ENCODE measurements around the gene OR3A2. TPM values are rescaled to one million over a fixed set of nuclear protein-coding genes. Genes with fewer than 3 reads are reported as not detected.
"Not testable (repeated sequence)": the region's sequence is repeated elsewhere in the genome, so short reads cannot be mapped to it uniquely, and the experiment has no call there.

Gene OR3A2
- polyA plus RNA-seq, 4 donors = 0.16 TPM; not detected in 3

GRCh38 chr17:3271072-3271848 lies 114.8 kb downstream of the OR3A2 start:
- no peak for FAIRE-seq
- 84 to 88% (median 84%) methylated on average over 5 of the region's 5 CpGs for WGBS, 3 donors
- no peaks in the 10 kb centered on the region for H3K36me3 ChIP-seq (ENCODE audit: control insufficient read depth in 3 of 3, insufficient read depth in 2 of 3, low read depth in 1 of 3, low read length in 3 of 3)

GRCh38 chr17:3260600-3260999 lies 125.5 kb downstream of the OR3A2 start:
- H3K27ac ChIP-seq (ENCODE audit: low read depth in 1 of 3, low read length in 2 of 3) = no peak overlapping the region
- FAIRE-seq (no peak), DNase-seq (no peak)
- H3K4me1 ChIP-seq (ENCODE audit: control insufficient read depth in 3 of 3, insufficient read depth in 2 of 3, low read depth in 1 of 3, low read length in 2 of 3) = no peaks in the 10 kb centered on the region
- H3K9me3 ChIP-seq (ENCODE audit: control insufficient read depth in 2 of 2, insufficient read depth in 1 of 2, low read depth in 1 of 2, low read length in 1 of 2) = no peaks in the 10 kb centered on the region
- no peak overlapping the region for H3K4me3 ChIP-seq (ENCODE audit: low read depth in 1 of 3, low read length in 3 of 3)
- no peaks in the 10 kb centered on the region for H3K27me3 ChIP-seq (ENCODE audit: control insufficient read depth in 3 of 3, insufficient read depth in 3 of 3, low read length in 3 of 3)
- H3K36me3 ChIP-seq (ENCODE audit: control insufficient read depth in 3 of 3, insufficient read depth in 2 of 3, low read depth in 1 of 3, low read length in 3 of 3) = no peaks in the 10 kb centered on the region
- 73 to 84% (median 81%) methylated on average over 12 to 13 of the region's 13 CpGs for WGBS, 3 donors

More at GRCh38 chr17:3271072-3271848, 114.8 kb downstream of the OR3A2 start:
- H3K27ac ChIP-seq (ENCODE audit: low read depth in 1 of 3, low read length in 2 of 3) = no peak overlapping the region
- peaks cover 0 to 9% of the 10 kb centered on the region in 2 donors for H3K9me3 ChIP-seq (ENCODE audit: control insufficient read depth in 2 of 2, insufficient read depth in 1 of 2, low read depth in 1 of 2, low read length in 1 of 2)
- no peaks in the 10 kb centered on the region for H3K4me1 ChIP-seq (ENCODE audit: control insufficient read depth in 3 of 3, insufficient read depth in 2 of 3, low read depth in 1 of 3, low read length in 2 of 3)
- no peaks in the 10 kb centered on the region for H3K27me3 ChIP-seq (ENCODE audit: control insufficient read depth in 3 of 3, insufficient read depth in 3 of 3, low read length in 3 of 3)
- no peak for DNase-seq
- no peak overlapping the region for H3K4me3 ChIP-seq (ENCODE audit: low read depth in 1 of 3, low read length in 3 of 3)

- no peak overlapping the region for H3K27ac ChIP-seq (ENCODE audit: low read depth in 1 of 3, low read length in 2 of 3)
- no peak overlapping the region for H3K4me3 ChIP-seq (ENCODE audit: low read depth in 1 of 3, low read length in 3 of 3)
- H3K9me3 ChIP-seq (ENCODE audit: control insufficient read depth in 2 of 2, insufficient read depth in 1 of 2, low read depth in 1 of 2, low read length in 1 of 2) = no peaks in the 10 kb centered on the region
- no peaks in the 10 kb centered on the region for H3K27me3 ChIP-seq (ENCODE audit: control insufficient read depth in 3 of 3, insufficient read depth in 3 of 3, low read length in 3 of 3)
- no peaks in the 10 kb centered on the region for H3K36me3 ChIP-seq (ENCODE audit: control insufficient read depth in 3 of 3, insufficient read depth in 2 of 3, low read depth in 1 of 3, low read length in 3 of 3)
- DNase-seq (no peak), FAIRE-seq (no peak)
- 75 to 85% (median 80%) methylated on average over 1 of the region's 1 CpG for WGBS, 3 donors
- no peaks in the 10 kb centered on the region for H3K4me1 ChIP-seq (ENCODE audit: control insufficient read depth in 3 of 3, insufficient read depth in 2 of 3, low read depth in 1 of 3, low read length in 2 of 3)
These were observed 125.9 kb downstream of the OR3A2 start for GRCh38 chr17:3260163-3260562.

- DNase-seq (no peak), FAIRE-seq (no peak)
- 87 to 97% (median 93%) methylated on average over 8 of the region's 8 CpGs for WGBS, 3 donors
These were observed 129.5 kb downstream of the OR3A2 start for GRCh38 chr17:3256575-3256974.

GRCh38 chr17:3249013-3249412 lies 137.1 kb downstream of the OR3A2 start:
- not testable (repeated sequence) for H3K27ac ChIP-seq (ENCODE audit: low read depth in 1 of 3, low read length in 2 of 3); H3K36me3 ChIP-seq (ENCODE audit: control insufficient read depth in 3 of 3, insufficient read depth in 2 of 3, low read depth in 1 of 3, low read length in 3 of 3); DNase-seq; FAIRE-seq; H3K4me1 ChIP-seq (ENCODE audit: control insufficient read depth in 3 of 3, insufficient read depth in 2 of 3, low read depth in 1 of 3, low read length in 2 of 3); H3K4me3 ChIP-seq (ENCODE audit: low read depth in 1 of 3, low read length in 3 of 3); H3K9me3 ChIP-seq (ENCODE audit: control insufficient read depth in 2 of 2, insufficient read depth in 1 of 2, low read depth in 1 of 2, low read length in 1 of 2); H3K27me3 ChIP-seq (ENCODE audit: control insufficient read depth in 3 of 3, insufficient read depth in 3 of 3, low read length in 3 of 3)
- WGBS, 3 donors = 83 to 100% (median 100%) methylated on average over 1 of the region's 2 CpGs

More at GRCh38 chr17:3256575-3256974, 129.5 kb downstream of the OR3A2 start:
- Histone ChIP-seq H3K27me3 (ENCODE audit: control insufficient read depth in 3 of 3, insufficient read depth in 3 of 3, low read length in 3 of 3) (no peaks in the 10 kb centered on the region), H3K4me3 (ENCODE audit: low read depth in 1 of 3, low read length in 3 of 3) (no peak overlapping the region), H3K36me3 (ENCODE audit: control insufficient read depth in 3 of 3, insufficient read depth in 2 of 3, low read depth in 1 of 3, low read length in 3 of 3) (no peaks in the 10 kb centered on the region), H3K9me3 (ENCODE audit: control insufficient read depth in 2 of 2, insufficient read depth in 1 of 2, low read depth in 1 of 2, low read length in 1 of 2) (no peaks in the 10 kb centered on the region), H3K4me1 (ENCODE audit: control insufficient read depth in 3 of 3, insufficient read depth in 2 of 3, low read depth in 1 of 3, low read length in 2 of 3) (no peaks in the 10 kb centered on the region), H3K27ac (ENCODE audit: low read depth in 1 of 3, low read length in 2 of 3) (no peak overlapping the region)

GRCh38 chr17:3244841-3245240 lies 141.3 kb downstream of the OR3A2 start:
- DNase-seq; H3K4me1 ChIP-seq (ENCODE audit: control insufficient read depth in 3 of 3, insufficient read depth in 2 of 3, low read depth in 1 of 3, low read length in 2 of 3); H3K9me3 ChIP-seq (ENCODE audit: control insufficient read depth in 2 of 2, insufficient read depth in 1 of 2, low read depth in 1 of 2, low read length in 1 of 2); H3K36me3 ChIP-seq (ENCODE audit: control insufficient read depth in 3 of 3, insufficient read depth in 2 of 3, low read depth in 1 of 3, low read length in 3 of 3); H3K27me3 ChIP-seq (ENCODE audit: control insufficient read depth in 3 of 3, insufficient read depth in 3 of 3, low read length in 3 of 3); H3K4me3 ChIP-seq (ENCODE audit: low read depth in 1 of 3, low read length in 3 of 3); H3K27ac ChIP-seq (ENCODE audit: low read depth in 1 of 3, low read length in 2 of 3): not testable (repeated sequence)
- WGBS, 3 donors = 25 to 34% (median 27%) methylated on average over 1 of the region's 1 CpG
- peak; percentile 95 for FAIRE-seq

GRCh38 chr17:3241044-3241443 lies 145.1 kb downstream of the OR3A2 start:
- WGBS, 3 donors = no CpG with 5 or more reads among the region's 1 CpG
- not testable (repeated sequence) for FAIRE-seq; H3K9me3 ChIP-seq (ENCODE audit: control insufficient read depth in 2 of 2, insufficient read depth in 1 of 2, low read depth in 1 of 2, low read length in 1 of 2); H3K27ac ChIP-seq (ENCODE audit: low read depth in 1 of 3, low read length in 2 of 3); DNase-seq; H3K4me3 ChIP-seq (ENCODE audit: low read depth in 1 of 3, low read length in 3 of 3); H3K27me3 ChIP-seq (ENCODE audit: control insufficient read depth in 3 of 3, insufficient read depth in 3 of 3, low read length in 3 of 3); H3K4me1 ChIP-seq (ENCODE audit: control insufficient read depth in 3 of 3, insufficient read depth in 2 of 3, low read depth in 1 of 3, low read length in 2 of 3); H3K36me3 ChIP-seq (ENCODE audit: control insufficient read depth in 3 of 3, insufficient read depth in 2 of 3, low read depth in 1 of 3, low read length in 3 of 3)

- not testable (repeated sequence) for H3K27me3 ChIP-seq (ENCODE audit: control insufficient read depth in 3 of 3, insufficient read depth in 3 of 3, low read length in 3 of 3); H3K4me3 ChIP-seq (ENCODE audit: low read depth in 1 of 3, low read length in 3 of 3); H3K36me3 ChIP-seq (ENCODE audit: control insufficient read depth in 3 of 3, insufficient read depth in 2 of 3, low read depth in 1 of 3, low read length in 3 of 3); H3K27ac ChIP-seq (ENCODE audit: low read depth in 1 of 3, low read length in 2 of 3); H3K4me1 ChIP-seq (ENCODE audit: control insufficient read depth in 3 of 3, insufficient read depth in 2 of 3, low read depth in 1 of 3, low read length in 2 of 3); FAIRE-seq; H3K9me3 ChIP-seq (ENCODE audit: control insufficient read depth in 2 of 2, insufficient read depth in 1 of 2, low read depth in 1 of 2, low read length in 1 of 2)
- 0 to 2% (median 0%) methylated on average over 1 of the region's 2 CpGs for WGBS, 3 donors
- peak in 1 of 2 donors; percentile 8 for DNase-seq
These were observed 147.4 kb downstream of the OR3A2 start for GRCh38 chr17:3238685-3239084.

GRCh38 chr17:3232300-3232699 lies 153.8 kb downstream of the OR3A2 start:
- H3K27ac ChIP-seq (ENCODE audit: low read depth in 1 of 3, low read length in 2 of 3); H3K4me3 ChIP-seq (ENCODE audit: low read depth in 1 of 3, low read length in 3 of 3); H3K36me3 ChIP-seq (ENCODE audit: control insufficient read depth in 3 of 3, insufficient read depth in 2 of 3, low read depth in 1 of 3, low read length in 3 of 3); DNase-seq; H3K9me3 ChIP-seq (ENCODE audit: control insufficient read depth in 2 of 2, insufficient read depth in 1 of 2, low read depth in 1 of 2, low read length in 1 of 2); H3K27me3 ChIP-seq (ENCODE audit: control insufficient read depth in 3 of 3, insufficient read depth in 3 of 3, low read length in 3 of 3); FAIRE-seq; H3K4me1 ChIP-seq (ENCODE audit: control insufficient read depth in 3 of 3, insufficient read depth in 2 of 3, low read depth in 1 of 3, low read length in 2 of 3): not testable (repeated sequence)
- WGBS, 3 donors = 79 to 85% (median 81%) methylated on average over 6 to 8 of the region's 8 CpGs
